Kidney glomerular epithelial cell (primary cell): ENCODE measurements around the gene EHD2.
"Not testable (repeated sequence)": the region's sequence is repeated elsewhere in the genome, so short reads cannot be mapped to it uniquely, and the experiment has no call there.

Source experiments
- DNase-seq: peaks from one replicate; lab custom pipeline; 2025; lab: John Stamatoyannopoulos, UW

The EHD2 gene

DNA sequence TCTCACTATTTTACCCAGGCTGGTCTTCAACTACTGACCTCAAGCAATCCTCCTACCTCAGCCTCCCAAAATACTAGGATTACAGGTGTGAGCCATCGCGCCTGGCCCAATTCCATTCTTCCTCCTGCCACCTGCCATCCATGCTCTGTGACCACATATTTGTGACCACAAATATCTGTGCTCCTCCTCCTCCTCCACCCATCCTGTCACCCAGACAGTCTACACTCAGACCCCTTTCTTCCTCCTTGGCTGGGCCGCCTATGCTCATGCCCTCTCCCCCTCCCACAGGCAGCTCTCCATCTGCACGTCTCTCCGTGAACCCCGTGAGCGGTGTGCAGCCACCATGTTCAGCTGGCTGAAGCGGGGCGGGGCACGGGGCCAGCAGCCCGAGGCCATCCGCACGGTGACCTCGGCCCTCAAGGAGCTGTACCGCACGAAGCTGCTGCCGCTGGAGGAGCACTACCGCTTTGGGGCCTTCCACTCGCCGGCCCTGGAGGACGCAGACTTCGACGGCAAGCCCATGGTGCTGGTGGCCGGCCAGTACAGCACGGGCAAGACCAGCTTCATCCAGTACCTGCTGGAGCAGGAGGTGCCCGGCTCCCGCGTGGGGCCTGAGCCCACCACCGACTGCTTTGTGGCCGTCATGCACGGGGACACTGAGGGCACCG lies 3.2 kb downstream of the EHD2 start:
- no peak for DNase-seq

- not testable (repeated sequence) for DNase-seq
Measured at GRCh38 chr19:47718415-47719046, 5.3 kb downstream of the EHD2 start.

DNA sequence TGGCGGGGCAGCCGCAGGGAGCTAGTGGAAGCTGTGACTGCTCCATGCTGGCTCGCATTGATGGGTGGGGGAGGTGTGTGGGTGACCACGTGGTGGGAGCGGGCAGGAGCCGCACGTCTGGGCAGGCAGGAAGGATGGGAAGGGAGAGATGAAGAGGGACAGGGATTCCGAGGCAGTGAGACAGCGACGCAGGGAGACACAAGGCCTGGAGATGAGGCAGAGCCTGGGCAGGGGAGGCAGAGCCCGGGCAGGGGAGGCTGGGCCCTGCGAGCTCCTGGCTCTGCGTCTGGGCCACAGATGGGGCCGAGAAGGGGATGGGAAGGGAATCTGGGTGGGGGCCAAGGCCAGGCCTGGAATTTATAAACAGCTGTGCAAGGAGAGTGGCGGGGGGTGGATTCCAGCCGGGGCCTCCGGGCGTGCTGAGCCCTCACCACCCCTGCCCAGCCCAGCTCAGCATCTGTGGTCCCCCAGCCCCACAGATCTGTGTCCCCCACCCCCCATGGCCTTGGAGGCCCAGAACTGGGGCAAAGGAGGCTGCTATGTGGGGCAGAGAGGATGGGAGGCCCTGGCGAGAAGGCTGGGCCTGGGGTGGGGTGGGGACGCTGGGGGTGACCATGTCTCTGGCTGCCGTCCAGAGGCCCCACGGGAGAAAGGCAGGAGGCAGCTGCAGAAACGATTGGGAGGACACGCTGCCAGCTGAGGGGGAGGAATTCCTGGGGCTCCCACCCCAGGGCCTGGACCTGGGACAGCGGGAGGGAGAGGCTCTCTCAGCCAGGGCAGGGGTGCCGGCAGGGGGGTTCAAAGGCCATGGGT lies 6.0 kb downstream of the EHD2 start:
- peak; percentile 72 for DNase-seq

DNA sequence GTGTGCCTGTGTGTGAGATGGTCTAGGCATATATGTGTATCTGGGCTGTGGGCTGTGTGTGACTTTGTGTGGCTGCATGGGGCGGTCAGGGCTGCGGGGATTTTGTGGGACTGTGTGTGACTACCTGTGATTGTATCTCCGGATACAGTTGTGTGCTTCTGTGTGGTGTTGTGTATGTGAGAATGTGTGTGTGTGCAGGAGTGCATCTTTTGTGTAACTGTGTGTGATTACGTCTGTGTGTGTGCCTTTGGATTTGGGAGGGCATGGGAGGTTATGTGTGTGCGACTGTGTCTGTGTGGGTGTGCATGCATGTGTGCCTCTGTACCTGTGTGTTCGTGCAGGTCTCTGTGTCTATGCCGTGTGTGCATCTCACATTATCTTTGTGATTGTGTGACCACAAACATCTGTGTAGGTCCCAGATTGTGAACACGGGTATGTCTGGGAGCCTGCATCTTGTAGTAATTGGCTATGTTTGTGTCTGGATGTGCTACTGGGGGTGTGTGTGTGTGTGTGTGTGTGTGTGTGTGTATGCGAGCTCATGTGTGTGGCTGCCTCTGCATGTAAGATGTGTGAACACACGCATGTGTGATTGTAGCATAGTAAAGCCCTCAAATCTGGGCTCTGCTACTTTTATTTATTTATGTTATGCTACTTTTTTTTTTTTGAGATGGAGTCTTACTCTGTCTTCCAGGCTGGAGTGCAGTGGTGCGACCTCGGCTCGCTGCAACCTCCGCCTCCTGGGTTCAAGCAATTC lies 7.6 kb downstream of the EHD2 start:
- DNase-seq: no peak

GRCh38 chr19:47723581-47723940 lies 10.3 kb downstream of the EHD2 start:
- DNase-seq: no peak

GRCh38 chr19:47725759-47726401 lies 12.7 kb downstream of the EHD2 start:
- DNase-seq: no peak

DNA sequence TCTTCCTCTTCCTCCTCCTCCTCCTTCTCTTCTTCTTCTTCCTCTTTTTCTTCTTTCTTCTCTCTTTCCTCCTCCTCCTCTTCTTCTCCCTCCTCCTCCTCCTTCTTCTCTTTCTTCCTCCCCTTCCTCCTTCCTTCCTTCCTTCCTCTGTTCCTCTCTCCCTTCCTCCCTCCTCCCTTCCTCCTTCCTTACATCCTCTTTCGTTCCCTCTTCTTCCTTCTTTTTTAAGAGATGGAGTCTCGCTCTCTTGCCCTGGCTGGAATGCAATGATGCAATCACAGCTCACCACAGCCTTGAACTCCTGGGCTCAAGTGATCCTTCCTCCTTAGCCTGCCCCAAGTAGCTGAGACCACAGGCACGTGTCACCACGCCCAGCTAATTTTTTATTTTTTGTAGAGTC lies 13.2 kb downstream of the EHD2 start:
- DNase-seq: no peak

DNA sequence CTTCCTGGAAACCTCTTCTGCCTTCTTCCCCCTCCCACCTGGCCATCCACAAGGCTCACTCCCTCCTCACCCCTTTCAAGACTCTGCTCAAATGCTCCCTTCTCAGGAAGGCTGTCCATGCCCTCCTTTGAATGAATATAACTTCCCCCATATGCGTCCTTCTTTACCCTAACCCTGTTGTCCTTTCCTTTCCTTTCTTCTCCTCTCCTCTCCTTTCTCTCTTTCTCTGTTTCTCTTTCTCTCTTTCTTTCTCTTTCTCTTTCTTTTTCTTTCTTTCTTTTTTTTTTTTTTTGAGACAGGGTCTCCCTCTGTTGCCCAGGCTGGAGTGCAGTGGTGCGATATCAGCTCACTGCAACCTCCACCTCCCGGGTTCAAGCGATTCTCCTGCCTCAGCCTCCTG lies 15.1 kb downstream of the EHD2 start:
- not testable (repeated sequence) for DNase-seq

DNA sequence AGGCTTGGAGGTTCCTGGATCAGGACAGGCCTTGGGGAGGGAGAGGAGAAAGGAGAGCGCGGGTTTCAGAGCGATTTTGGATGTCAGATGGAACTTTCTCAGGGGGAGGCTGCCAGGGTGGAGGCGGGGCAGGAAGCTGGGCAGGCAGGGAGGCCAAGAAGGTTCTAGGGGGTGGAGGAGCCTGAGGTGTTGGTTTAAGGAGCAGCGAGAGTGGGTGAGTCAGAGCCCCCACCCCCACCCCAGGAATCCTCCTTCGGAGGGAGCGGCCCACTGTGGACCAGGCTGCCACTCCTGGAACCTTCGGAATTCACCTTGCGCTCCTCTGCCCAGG lies 16.2 kb downstream of the EHD2 start:
- DNase-seq: peak; percentile 93

GRCh38 chr19:47729799-47730520 lies 16.7 kb downstream of the EHD2 start:
- DNase-seq: peak; percentile 12

- DNase-seq: no peak
Measured at GRCh38 chr19:47730521-47730889, 17.3 kb downstream of the EHD2 start.

DNA sequence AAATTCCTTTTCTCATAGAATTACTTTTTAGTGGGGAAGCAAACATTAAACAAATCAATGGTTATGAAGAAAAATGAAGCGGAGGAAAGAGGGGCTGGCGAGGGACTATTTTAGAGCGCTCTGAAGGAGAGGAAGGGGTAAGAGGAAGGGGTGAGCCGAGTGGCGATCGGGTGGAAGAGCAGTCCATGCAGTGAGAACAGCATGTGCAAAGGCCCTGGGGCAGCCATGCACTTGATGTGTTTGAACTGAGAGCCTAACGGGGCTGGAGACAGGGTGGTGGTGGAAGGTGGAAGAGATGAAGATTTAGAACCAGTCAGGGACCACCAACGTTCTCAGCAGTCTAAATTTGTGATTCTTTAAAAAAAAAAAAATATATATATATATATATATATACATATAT lies 17.7 kb downstream of the EHD2 start:
- DNase-seq: no peak

DNA sequence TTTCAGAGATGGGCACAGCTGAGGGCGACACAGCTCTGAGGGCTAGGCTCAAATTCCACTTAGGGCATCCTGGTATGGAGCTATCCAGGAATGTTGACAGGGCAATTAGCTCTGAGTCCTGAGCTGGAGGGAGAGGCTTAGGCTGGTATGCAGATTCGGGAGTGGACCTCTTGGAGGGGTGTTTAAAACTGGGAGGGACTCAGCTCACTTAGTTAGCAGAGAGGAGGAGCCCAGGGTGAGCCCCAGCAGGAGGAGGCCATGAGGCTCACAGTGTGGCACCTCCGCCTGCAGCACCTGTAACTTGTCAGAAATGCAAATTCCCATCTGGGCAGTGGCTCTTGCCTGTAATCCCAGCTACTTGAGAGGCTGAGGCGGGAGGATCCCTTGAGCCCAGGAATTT lies 21.9 kb downstream of the EHD2 start:
- no peak for DNase-seq

- DNase-seq: no peak
Measured at GRCh38 chr19:47740866-47741519, 27.8 kb downstream of the EHD2 start.

DNA sequence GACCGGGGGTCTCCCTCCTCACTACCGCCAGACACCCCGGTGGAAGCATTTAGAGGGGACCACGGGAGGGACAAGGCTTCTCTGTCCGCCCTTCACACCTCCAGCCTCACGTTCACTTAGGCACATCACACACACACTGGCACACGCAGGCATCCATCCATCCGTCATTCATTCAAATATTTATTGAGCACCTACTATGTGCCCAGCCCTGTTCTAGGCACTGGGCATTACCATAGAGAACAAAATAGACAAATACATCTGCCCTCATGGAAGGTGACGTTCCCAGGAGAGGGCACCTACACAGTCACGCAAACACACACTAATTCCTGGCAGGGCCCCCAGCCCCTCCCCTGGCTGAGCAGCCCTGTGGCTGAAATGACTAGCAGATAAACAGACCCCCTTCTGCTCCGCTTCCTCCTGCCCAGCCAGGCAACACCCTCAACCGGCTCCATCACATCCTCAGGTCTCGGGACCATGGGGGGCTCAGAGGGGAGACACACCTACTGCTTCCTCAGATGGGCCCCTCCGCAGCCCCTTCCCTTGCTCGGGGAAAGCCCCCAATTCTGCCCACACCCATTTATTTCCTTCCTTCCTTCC lies 28.4 kb downstream of the EHD2 start:
- no peak for DNase-seq

DNA sequence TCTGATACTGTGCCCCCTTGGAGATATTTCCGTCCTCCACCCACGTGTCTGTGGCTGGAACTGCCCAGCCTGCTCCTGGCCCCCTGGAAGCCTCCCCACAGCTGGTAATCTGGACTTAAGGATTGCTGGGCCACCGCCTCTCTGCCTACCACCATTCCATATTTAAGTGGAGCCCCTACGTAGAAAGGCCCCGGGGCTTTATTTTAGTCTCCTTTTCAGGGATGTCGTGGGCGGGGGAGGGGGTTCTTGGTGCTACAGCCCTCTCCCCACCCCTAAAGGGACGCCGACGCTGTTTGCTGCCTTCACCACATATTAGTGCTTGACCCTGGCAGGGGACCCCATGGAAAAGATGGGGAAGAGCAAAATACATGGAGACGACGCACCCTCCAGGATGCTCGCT lies 29.4 kb downstream of the EHD2 start:
- DNase-seq: no peak

DNA sequence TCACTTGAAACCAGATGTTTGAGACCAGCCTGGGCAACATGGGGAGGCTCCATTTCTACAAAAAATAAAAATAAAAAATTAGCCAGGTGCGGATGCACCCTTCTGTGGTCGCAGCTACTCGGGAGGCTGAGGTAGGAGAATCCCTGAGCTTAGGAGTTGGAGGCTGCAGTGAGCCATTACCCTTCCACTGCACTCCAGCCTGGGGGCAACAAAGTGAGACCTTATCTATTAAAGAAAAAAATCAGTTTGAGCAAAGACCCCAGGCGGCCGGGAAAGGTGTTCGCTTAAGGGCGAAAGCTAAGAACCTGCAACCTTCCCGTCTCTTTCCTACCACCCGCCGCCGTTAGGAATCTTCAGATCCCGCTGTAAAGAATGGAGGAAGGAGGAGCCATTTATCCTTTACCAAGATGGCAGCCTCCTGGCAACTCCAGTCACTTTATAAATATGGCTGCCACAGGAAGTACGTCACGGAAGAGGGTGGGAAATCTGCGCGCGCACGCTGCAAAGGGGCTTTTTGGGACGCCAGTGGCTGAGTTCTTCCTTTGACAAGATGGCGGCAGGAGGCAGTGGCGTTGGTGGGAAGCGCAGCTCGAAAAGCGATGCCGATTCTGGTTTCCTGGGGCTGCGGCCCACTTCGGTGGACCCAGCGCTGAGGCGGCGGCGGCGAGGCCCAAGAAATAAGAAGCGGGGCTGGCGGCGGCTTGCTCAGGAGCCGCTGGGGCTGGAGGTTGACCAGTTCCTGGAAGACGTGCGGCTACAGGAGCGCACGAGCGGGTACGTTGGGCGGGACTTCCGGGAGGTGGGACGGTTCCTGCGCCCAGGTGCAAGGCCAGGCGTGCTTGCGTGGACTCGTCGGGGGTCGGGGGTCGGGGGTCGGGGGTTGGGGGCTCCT lies 32.0 kb downstream of the EHD2 start, which contains the start of gene NOP53:
TSS of gene NOP53 (plus strand) at position 537 of the 892 bp plus-strand sequence. CDS start at position 551, 14 bp downstream.
- DNase-seq: peak; percentile 90

- not testable (repeated sequence) for DNase-seq
Measured at GRCh38 chr19:47746129-47746528, 32.9 kb downstream of the EHD2 start.

DNA sequence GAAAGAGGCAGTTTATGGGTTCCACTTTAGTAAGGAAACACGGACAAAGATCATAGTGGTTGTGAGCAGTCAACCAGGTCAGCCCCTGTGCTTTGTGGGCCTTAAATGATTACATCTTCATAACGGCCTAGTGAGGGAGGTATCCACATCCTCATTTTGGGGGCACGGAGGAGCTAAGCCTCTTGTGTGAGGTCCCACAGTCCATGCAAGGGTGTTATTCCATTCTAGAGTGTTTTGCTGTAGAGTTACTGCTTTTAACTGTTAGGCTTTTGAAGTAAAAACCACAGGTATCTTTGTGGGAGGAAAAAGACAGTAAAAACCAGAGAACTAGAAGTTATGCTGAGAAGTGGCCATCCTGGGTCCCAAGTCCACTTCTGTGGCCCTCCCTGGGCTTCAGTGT lies 36.1 kb downstream of the EHD2 start:
- DNase-seq: no peak
